ENCODE measurements around the gene PPM1F. TPM values are rescaled to one million over a fixed set of nuclear protein-coding genes. Genes with fewer than 3 reads are reported as not detected.

The PPM1F gene
- total RNA-seq, 2 experiments from 2014 or later = 18.2 to 18.8 TPM

- intact Hi-C loops (cut with micrococcal nuclease) = no loop called here
- Mint-ChIP-seq H3K36me3 (ENCODE audit: low read depth) (peaks cover 30% of the 10 kb centered on the region), H3K4me1 (ENCODE audit: low read depth) (no peaks in the 10 kb centered on the region), H3K27me3 (no peaks in the 10 kb centered on the region), H3K27ac (no peak overlapping the region), H3K9me3 (no peaks in the 10 kb centered on the region), H3K4me3 (no peak overlapping the region)
- ChIA-PET CTCF (interaction anchor here (0.6 to 3.0 kb wide), 30 partner anchors 8 to 274 kb away, joined by 3 to 27 read pairs (median 4); partner anchors contain the start of genes PPM1F and TOP3B), POLR2A (interaction anchor here (0.8 to 1.8 kb wide), 2 partner anchors 9 to 35 kb away, joined by 3 to 14 read pairs; partner anchors contain the start of gene TOP3B)
- DNase-seq (peak; percentile 70), ATAC-seq (peak; percentile 88)
- peak; percentile 84 for TF ChIP-seq CTCF (IDR thresholded peaks at IDR 0.05)
Observed at GRCh38 chr22:21972293-21972779, 19.7 kb upstream of the PPM1F start.

GRCh38 chr22:21971858-21972275 lies 19.2 kb upstream of the PPM1F start:
- ChIA-PET CTCF (interaction anchor here (0.6 to 3.0 kb wide), 25 partner anchors 9 to 274 kb away, joined by 3 to 27 read pairs (median 4); partner anchors contain the start of genes PPM1F and TOP3B), POLR2A (interaction anchor here (0.8 to 1.8 kb wide), 2 partner anchors 10 to 36 kb away, joined by 3 to 14 read pairs; partner anchors contain the start of gene TOP3B)
- no peak for DNase-seq
- H3K9me3 Mint-ChIP-seq = no peaks in the 10 kb centered on the region
- ATAC-seq = no peak
- intact Hi-C loops (cut with micrococcal nuclease) = no loop called here
- H3K36me3 Mint-ChIP-seq (ENCODE audit: low read depth) = peaks cover 32% of the 10 kb centered on the region
- no peak overlapping the region for H3K27ac Mint-ChIP-seq
- no peak overlapping the region for H3K4me3 Mint-ChIP-seq
- H3K4me1 Mint-ChIP-seq (ENCODE audit: low read depth) = no peaks in the 10 kb centered on the region
- TF ChIP-seq CTCF (IDR thresholded peaks at IDR 0.05) = no peak
- no peaks in the 10 kb centered on the region for H3K27me3 Mint-ChIP-seq

GRCh38 chr22:21970800-21971617 lies 18.4 kb upstream of the PPM1F start:
- ChIA-PET POLR2A (interaction anchor here (1.8 kb wide), 1 partner anchor 11 kb away, joined by 14 read pairs; the partner anchor contains the start of gene TOP3B), CTCF (interaction anchor here (0.9 to 3.0 kb wide), 7 partner anchors 9 to 162 kb away, joined by 3 to 27 read pairs (median 10); partner anchors contain the start of genes PPM1F and TOP3B)
- no peaks in the 10 kb centered on the region for H3K27me3 Mint-ChIP-seq
- H3K27ac Mint-ChIP-seq = no peak overlapping the region
- H3K36me3 Mint-ChIP-seq (ENCODE audit: low read depth) = peaks cover 36% of the 10 kb centered on the region
- TF ChIP-seq CTCF (IDR thresholded peaks at IDR 0.05) = no peak
- intact Hi-C loops (cut with micrococcal nuclease) = no loop called here
- DNase-seq (no peak), ATAC-seq (no peak)
- no peak overlapping the region for H3K4me3 Mint-ChIP-seq
- no peaks in the 10 kb centered on the region for H3K4me1 Mint-ChIP-seq (ENCODE audit: low read depth)
- no peaks in the 10 kb centered on the region for H3K9me3 Mint-ChIP-seq

GRCh38 chr22:21970037-21970799 lies 17.6 kb upstream of the PPM1F start:
- DNase-seq (no peak), ATAC-seq (no peak)
- Mint-ChIP-seq H3K9me3 (no peaks in the 10 kb centered on the region), H3K36me3 (ENCODE audit: low read depth) (peaks cover 37% of the 10 kb centered on the region), H3K27ac (no peak overlapping the region), H3K27me3 (no peaks in the 10 kb centered on the region), H3K4me1 (ENCODE audit: low read depth) (no peaks in the 10 kb centered on the region), H3K4me3 (no peak overlapping the region)
- intact Hi-C loops (cut with micrococcal nuclease) = no loop called here
- POLR2A ChIA-PET = no interaction called here
- no peak for TF ChIP-seq CTCF (IDR thresholded peaks at IDR 0.05)
- CTCF ChIA-PET = interaction anchor here (0.9 to 3.0 kb wide), 3 partner anchors 8 to 32 kb away, joined by 3 to 27 read pairs (median 10); partner anchors contain the start of gene TOP3B

Data from activated CD8-positive, alpha-beta T cell treated with anti-CD3 and anti-CD28 coated beads for 36 hours (primary cell).